ENCODE data around the gene CNOT6.

Gene CNOT6

GRCh38 chr5:180586204-180586603 is 92.0 kb downstream of the CNOT6 start:
- DNase-seq: no peak

DNA sequence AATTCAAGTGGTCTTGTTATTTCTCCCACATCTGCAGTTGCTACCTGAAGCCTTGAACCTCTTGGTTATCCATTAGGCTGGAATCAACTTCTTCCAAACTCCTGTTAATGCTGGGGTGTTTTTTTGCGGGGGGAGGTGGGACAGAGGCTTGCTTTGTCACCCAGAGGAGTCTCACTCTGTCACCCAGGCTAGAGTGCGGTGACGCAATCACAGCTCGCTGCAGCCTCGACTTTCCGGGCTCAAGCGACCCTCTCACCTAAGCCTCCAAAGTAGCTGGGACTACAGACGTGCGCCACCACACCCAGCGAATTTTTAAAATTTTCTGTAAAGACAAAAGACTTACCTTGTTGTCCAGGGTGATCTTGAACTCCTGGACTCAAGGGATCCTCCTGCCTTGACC is 92.7 kb downstream of the CNOT6 start:
- DNase-seq: no peak

DNA sequence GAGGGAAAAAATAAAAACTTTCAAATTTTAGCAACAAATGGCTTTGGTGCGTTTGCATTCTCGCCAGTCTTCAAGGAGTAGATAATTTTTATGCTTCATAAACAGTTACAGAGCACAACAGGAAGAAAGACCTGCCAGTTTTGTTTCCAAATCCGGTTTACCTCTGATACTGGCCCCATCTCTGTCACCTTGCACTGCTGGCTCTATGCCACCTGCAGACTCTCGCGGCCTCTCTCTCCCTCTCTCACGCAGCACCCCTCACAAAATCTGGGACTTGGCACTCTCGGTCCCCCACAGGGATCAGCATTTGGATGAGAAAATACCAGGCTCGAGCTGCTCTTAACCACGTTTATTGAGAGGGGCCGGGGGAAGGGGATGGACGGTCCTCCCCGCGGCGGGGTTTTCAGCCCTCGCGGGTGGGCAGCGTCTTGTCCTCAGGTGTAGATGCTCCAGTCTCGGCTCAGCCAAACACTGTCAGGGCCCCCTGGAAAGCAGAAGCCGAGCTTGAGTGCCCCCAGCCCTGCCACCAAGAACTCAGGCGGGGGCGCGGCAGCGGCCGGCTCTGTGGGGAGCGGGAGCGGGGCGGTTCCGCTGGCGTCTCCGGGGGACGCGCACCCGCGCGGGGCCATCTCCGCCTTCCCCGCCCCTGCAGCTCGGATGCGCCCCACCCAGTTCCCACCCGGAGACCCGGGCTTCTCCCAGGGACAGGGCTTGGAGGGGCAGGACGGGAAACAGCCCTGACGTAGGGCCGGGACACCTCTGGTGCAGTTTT is 95.8 kb downstream of the CNOT6 start:
- no peak for DNase-seq

GRCh38 chr5:180590543-180591310 is 96.5 kb downstream of the CNOT6 start:
- DNase-seq: no peak

DNA sequence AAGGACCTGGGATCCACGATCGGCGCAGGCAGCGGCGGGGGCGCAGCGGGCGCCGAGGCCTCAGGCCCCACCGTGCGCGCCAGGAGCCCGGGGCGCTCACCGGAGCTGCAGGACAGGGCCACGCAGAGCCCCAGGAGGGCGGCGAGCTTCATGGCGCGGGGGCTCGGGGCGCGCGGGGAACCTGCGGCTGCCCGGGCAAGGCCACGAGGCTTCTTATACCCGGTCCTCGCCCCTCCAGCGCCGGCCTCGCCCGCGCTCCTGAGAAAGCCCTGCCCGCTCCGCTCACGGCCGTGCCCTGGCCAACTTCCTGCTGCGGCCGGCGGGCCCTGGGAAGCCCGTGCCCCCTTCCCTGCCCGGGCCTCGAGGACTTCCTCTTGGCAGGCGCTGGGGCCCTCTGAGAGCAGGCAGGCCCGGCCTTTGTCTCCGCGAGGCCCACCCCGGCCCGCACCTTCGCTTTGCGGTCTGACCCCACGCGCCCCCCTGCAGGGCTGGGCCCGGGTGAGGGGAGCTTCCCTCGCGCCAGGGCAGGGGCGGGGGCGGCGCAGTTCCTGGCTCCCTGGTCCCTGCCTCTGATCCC is 97.2 kb downstream of the CNOT6 start, which contains the start of gene SCGB3A1:
Gene SCGB3A1, minus strand, starts transcription at position 189 of the 577 bp plus-strand sequence. Its CDS starts 37 bp downstream, at position 152.
- DNase-seq: no peak

- no peak for DNase-seq
Measured at GRCh38 chr5:180592176-180592575, 98.0 kb downstream of the CNOT6 start.

- DNase-seq: no peak
Measured at GRCh38 chr5:180593446-180594206, 99.4 kb downstream of the CNOT6 start.

DNA sequence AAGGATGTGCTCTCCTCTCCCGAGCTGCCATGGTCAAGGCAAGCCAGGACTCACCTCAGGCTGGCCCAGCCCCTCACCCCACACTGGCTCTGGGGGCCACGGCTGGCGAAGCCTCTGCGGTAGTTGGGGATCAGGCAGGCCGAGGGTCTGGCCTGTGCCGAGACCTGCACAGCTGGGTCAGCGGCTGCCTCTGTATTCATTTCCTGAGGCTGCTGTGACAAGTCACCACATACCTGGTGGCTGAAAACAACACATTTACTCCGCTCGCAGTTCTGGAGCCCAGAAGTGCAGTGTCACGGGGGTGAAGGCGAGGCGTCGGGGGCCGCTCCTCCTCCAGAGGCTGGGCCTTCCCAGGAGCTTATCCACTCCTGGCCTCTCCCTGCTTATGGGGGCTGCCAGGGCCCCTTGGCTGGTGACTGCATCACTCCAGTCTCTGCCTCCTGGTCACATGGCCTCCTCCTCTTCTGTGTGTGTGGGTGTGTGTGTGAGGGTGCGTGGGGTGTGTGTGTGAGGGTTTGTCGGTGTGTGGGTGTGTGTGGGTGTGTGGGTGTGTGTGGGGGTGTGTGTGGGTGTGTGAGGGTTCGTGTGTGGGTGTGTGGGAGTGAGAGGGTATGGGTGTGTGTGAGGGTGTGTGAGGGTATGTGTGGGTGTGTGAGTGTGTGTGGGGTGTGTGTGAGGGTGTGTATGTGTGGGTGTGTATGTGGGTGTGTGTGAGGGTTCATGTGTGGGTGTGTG is 100.3 kb downstream of the CNOT6 start:
- DNase-seq: no peak

- DNase-seq: no peak
Measured at GRCh38 chr5:180595046-180595379, 100.8 kb downstream of the CNOT6 start.

DNA sequence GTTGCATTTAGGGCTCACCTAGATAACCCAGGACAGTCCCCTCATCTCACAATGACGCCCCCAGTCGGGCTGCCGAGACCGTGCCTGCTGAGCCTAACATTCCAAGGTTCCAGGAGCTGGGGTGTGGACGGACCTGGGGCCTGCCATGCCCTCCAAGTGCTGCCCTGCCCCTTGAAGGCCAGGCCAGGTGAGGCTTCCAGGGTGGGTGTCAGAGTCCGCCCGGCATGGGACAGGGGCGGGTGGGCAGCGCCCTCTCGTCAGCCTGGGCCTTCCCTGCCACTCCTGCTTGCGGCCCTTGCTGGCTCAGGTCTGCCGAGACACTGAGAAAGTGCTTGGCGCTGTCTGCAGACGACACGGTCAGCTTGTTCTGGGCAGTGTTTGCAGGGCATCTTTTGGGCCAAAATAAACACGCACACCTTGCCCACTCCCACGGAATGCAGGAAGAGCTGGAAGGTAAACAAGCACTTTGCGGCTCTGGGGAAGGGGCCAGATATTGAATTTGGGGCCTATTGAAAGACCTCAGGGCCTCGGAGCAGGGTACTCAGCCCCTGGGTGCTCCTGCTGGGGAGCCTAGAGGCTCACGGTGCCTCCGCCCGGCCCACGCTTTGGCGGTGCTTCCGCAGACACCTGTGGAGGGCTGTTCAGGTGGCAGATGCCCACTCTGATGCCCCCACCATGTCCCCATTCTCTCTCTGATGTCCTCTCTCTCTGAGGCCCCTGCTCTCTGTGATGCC is 101.4 kb downstream of the CNOT6 start:
- no peak for DNase-seq

DNA sequence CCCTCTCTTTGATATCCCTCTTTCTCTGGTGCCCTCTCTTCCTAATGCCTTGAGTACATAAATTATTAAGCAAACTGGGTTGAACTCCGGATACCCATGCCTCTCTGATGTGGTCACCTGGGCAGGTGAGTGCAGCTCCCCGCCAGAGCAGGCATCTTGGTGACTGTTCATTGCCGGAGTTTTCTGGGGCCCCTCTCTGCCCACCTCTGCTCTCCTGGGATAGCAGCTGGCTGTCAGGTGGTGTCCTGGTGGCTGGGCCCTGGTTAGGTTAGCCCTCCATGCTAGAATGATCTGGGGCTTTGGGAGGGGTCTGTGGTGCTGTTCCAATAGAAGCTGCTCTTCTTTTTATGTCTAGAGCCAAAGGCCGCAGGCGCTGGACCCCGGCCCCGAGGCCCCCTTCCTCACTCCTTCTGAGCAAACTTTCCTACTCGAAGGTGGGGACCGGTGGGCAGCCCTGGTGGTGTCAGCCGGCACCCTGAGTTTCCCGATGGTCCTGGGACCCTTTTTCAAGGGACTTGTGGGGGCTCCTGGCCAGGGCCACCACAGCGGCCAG is 102.0 kb downstream of the CNOT6 start:
- no peak for DNase-seq

DNA sequence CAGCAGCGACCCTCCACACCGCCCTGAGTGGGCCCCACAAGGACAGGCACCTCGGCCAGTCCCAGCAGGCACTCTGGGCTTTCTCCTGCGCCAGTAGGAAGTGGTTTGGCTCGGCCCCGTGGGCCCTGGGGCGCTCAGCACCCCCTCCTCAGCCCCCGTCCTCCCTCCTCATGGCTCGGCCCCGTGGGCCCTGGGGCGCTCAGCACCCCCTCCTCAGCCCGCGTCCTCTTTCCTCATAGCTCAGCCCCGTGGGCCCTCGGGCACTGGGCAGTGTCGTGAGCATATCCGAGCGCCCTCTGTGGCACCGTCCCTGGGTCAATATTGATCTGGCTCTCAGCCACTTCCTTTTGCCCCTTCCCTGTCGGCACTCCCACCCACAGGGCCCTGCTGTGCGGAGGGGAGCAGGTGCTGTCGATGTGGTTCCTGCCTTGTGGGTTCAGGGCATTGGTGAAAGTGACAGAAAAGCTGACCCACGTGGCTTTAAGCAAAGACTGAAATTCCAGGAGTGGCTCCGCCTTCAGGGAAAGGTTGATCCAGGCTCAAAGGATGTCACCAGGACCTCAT is 102.6 kb downstream of the CNOT6 start:
- DNase-seq: no peak

- DNase-seq: no peak
Measured at GRCh38 chr5:180598316-180598701, 104.1 kb downstream of the CNOT6 start.

- no peak for DNase-seq
Measured at GRCh38 chr5:180598797-180599589, 104.8 kb downstream of the CNOT6 start.

- DNase-seq: no peak
Measured at GRCh38 chr5:180599590-180599914, 105.4 kb downstream of the CNOT6 start.

- no peak for DNase-seq
Measured at GRCh38 chr5:180599981-180600553, 105.9 kb downstream of the CNOT6 start.

DNA sequence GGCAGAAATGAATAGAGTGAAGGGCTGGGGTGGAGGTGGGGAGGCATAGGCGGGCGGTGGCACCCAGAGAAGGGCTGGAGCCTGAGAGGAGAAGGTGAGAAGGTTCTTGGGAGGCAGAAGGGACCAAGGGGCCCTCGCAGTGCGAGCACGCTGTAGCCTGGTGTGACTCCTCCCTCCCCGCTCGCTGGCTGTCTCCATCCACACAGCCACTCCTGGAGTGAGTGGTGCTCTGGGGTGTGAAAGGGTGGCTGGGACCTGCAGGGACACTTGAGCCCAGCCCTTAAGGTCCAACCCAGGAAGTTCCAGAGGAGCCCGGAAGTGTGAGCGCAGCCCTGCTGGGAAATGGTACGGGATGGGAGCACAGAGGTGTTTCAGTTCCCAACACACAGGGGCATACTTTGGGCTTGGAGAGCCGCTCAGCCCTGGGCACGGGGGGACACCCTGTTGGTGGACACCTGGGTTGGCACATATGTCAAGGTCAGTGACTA is 106.4 kb downstream of the CNOT6 start:
- DNase-seq: no peak

- DNase-seq: no peak
Measured at GRCh38 chr5:180601591-180602480, 107.7 kb downstream of the CNOT6 start.

All from activated CD4-positive, alpha-beta T cell treated with anti-CD3 and anti-CD28 coated beads for 48 hours (primary cell).